GM18517 (cell line): Measurements from ENCODE around the gene ZFP57.

ENCODE experiments used
- ATAC-seq: cut with Tn5 transposase; IDR thresholded peaks from one replicate; pipeline ENCODE4 v1.9.1; 2021; ENCODE audit warnings: mild to moderate bottlenecking, moderate library complexity; ENCODE audit not compliant: unreplicated experiment

Gene ZFP57

DNA sequence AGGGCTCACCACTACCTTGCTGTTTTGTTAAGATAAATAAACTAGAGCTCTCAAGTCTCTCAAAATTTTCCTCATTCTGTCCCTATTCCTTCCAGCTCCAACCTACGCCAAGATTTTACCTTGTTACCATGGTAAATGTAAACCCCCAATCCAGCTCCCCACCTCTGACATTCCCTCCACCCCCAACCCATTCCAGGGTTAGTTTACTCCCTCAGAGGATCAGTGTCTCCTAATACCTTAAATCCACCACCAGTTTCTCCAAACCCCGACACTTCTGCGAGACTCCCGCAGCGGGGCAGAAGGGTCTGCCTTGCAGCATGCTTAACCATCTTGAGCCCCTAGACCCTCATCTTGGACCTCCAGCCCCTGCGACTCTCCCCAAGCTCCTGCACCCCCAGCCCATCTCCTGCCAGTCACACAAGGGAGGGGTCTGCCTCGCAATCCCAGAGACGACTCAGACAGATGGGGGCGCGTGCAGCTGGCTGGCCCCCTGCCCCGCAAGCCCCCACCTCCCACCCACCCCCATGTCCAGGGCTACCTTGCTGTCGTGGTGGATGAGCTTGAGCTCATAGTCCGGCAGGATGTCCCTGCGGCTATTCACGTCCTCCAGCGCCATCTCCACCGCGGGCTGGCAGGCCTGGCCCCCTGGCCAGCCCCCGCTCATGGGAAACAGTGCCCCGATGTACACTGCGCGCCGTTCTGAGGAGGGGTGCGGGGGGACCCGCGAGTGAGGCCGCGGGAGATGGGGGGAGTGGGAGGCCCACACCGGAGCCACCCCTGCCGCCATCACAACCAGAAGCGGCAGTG lies 53.8 kb downstream of the ZFP57 start:
- ATAC-seq: no peak

DNA sequence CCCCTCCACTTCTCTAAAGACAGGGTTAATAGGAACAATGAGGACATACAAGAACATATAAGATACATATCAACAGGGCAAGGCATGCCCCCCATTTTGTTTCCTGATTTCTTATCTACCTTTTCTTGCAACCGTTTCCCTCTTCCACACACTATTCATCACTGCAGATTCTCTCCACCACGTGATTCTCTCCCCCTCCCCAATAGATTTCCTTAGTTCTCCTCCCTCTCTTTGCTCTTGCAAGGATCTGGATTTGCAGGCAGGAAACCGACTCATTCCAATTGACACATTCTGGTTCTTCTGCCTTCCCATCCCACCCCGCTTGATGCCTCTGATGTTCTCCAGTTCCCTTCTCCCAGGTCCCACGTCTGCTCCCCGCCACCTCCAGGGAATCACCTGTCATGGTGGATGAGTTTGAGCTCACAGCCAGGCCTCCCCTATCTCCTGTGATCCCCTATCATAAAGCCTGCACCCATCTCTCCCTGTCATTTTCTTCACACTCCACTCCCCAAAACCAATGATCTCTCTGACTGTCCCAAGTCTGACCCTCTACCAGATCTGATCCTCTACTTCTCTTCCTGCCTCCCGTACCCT lies 55.5 kb downstream of the ZFP57 start:
- ATAC-seq: no peak

DNA sequence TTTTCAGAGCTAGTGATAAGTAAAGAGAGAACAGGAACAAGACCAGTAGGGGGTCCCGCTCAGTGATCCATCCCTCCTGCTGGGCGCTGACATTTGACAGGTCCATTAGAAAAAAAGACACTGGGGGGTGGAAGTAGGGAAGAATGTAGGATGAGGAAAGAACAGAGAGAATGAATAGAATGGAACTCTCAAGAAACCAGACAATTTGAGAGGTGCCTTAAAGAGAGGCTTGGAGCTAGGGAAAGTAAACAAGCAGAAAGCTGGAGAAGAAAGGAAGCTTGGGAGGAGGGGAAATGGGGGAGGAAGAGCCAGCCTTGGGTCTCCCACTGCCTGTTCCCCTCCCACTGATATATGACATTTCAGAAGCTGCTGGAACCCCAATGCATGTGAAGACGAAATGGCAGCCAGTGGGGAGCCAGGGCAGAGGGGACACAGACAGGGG lies 56.4 kb downstream of the ZFP57 start:
- no peak for ATAC-seq
